CD4-positive, alpha-beta T cell treated with Interleukin-15 for 4 hours (primary cell): ENCODE measurements around the gene ZCWPW1.
"Not testable (repeated sequence)": the region's sequence is repeated elsewhere in the genome, so short reads cannot be mapped to it uniquely, and the experiment has no call there.

Experiments used
- DNase-seq: peaks from one replicate; pipeline ENCODE4 v3.0.0-alpha.2; 2020; ENCODE audit warnings: low spot score

The ZCWPW1 gene

DNA sequence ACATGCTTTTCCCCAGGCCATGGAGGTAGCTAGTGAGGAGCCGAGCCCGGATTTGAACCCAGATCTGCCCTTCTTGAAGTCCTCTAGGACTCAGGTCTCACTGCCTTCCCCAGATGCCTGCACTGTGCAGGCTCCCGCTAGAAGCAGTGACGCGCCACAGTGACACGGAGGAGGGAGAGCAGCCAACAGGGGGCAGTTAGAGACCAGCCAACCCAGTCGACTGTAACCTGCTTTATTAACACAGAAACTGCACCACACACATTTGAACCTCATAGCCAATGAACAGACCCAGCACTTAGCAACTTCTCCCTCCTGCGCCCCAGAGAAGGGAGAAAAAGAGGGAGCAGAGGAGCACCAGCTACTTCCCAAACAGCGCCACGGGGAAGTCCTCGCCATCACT, 27.8 kb downstream of the ZCWPW1 start:
- no peak for DNase-seq

DNA sequence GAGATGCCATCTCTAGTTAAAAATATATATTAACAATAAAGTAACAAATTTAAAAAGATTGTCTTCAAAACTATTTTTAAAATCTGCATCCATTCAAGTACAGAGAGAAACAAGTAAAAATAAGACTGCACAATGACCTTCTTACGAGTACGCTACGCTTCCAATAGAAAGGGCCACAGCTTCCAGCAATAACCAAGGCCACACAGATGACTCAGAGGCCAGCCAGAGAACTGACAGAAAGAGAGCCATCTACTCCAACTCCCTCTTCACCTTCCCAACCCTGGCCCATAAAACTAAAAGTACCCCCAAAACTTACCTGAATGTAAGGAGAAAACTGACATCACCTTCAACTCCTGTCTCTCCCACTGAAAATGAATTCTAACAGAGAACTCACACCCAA, 28.5 kb downstream of the ZCWPW1 start:
- DNase-seq, result no peak

DNA sequence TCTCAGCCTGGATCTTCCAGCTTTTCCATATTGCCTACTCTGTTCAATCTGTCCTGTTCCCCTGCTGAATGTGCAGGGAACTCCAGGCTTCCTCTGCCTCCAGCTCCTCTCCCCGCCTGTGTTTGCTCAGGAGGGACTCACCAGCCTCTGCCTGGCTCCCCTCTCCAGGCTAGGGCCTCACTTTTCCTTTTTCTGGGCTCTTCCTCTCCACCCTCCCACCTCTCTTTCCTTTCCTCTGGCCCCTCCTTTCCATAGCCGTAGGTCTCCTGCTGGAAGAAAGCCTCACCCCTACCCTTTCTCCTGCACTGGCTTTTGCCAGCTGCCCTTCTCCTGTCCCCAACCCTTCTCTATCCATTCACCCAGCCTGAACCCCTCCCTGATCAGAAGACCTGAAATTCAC, 30.3 kb downstream of the ZCWPW1 start:
- DNase-seq, result no peak

DNA sequence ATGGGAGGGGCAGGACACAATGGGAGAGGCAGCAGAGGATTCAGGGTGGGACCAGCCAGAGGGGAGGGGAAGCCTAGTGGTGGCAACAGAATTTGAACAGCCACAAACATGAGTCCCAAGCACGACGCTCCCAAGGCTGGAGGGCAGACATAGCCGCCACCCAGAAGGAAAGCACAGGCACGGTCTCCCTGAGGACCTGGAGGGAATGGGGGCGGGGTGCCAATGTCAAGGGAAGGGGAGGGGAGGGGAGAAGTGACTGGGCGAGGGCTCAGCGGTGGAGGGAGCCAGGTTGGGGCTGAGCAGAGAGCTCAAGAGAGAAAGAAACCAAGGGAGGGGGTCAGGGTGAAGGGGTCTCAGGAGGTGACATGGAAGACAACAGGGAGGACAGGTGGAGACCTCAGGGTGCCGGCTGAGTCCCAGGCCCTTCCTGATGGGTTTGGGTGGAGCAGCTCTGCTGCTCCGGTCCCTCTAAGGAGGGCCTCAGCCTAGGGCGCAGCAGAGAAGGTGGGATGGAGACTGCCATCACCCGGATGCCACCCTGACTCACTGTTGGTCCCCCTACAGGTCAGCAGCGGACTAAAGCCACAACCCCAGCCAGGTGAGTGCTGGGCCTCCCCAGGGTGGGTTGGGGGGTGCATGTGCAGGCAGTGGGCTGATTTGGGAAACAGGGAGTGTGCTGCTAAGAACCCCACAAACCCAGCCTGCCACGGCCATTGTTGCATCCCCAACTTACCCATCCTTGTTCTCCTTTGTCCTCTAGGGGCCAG, 31.0 kb downstream of the ZCWPW1 start:
- no peak for DNase-seq

DNA sequence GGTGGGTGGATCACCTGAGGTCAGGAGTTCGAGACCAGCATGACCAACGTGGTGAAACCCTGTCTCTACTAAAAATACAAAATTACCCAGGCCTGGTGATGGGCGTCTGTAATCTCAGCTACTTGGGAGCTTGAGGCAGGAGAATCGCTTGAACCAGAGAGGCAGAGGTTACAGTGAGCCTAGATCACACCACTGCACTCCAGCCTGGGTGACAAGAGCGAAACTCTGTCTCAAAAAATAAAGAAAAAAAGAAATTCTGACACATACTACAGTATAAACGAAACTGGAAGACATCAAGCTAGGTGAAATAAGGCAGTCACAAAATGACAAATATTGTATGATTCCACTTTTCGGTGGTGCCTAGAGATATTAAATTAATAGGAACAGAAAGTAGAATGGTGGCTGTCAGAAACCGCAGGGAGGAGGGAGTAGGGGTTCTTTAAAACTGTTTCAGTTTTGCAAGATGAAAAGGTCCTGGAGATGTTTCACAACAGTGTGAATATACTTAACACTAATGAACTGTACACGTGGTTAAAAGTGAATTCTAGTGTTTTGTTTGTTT, 32.0 kb downstream of the ZCWPW1 start:
- peak; percentile 53 for DNase-seq

DNA sequence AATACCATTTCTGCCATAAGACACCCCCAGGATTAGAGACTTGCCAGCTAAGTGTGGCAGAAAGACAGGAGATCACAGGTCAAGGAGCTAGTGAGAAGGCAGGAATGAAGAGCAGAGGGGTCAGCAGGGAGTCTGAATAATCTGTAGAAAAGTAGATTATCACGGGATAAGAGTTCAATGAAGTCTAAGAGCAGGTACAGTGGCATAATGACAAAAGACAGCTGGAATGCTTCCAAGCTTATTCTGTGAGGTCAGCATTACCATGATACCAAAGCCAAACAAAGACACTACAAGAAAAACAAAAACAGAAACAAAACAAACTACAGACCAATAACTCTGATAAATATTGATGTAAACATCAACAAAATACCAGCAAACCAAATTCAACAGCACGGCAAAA, 34.4 kb downstream of the ZCWPW1 start:
- DNase-seq, result no peak

DNA sequence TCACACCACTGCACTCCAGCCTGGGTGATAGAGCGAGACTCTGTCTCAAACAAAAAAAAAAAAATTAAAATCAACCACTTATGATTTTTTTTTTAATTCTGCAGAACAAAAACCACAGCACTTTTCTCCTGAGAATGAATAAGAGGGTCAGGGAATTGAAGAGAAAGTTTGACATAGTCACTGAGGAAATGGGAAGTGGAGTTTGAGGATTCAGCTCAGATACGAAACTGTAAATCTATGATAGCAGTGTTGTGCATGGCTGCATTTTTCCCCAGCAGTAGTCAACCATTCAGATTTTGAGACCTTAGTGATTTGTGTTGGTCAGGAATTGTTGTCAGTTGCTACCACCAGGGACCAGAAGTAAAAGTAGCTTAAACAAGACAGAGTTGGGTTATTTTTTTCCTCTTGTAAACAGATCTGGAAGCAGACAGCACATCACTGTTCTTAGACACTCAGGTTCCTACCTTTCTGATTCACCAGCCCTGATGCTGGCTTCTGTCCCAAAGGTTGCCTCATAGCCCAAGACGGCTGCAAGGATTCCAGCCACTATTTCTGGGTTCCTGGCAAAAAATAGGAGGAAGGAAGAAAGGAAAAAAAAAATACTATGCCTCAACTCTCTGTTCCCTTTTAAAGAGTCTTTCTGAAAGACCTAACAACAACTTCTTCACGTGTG, 35.1 kb downstream of the ZCWPW1 start:
- DNase-seq, result no peak

DNA sequence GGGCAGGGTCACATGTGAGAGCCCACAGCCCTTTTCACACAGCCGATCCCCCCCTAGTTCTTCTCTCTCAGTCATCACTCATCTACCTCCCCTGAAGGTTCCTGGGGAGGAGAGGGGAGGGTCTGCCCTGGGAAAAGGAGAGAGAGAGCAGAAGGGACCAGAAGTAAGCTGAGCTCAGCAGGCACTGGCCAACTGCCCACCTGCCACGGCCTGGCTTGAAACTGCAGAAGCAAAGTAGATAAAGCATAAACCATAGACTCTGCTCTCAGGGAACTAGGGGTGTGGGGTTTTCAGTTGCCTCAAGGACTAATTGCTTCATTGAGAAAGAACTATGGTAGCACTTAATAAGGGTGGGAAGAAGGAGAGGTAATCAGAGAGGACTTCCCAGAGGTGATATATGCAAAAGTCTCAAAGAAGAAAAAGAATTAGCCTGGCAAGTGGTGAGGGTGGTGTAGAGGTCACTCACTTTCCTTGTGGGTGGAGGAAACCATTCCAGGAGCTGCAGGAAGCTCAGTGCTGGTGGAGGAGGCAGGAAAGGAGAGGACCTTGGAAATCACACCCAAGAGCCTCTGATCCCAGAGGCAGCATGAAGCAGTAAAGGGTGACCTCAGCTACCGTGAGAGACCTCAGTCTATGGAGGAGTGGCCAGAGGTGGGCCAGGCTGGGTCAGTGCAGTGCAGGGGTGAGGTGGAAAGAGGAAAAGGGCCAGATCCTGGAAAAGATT, 38.1 kb downstream of the ZCWPW1 start:
- DNase-seq, result no peak

DNA sequence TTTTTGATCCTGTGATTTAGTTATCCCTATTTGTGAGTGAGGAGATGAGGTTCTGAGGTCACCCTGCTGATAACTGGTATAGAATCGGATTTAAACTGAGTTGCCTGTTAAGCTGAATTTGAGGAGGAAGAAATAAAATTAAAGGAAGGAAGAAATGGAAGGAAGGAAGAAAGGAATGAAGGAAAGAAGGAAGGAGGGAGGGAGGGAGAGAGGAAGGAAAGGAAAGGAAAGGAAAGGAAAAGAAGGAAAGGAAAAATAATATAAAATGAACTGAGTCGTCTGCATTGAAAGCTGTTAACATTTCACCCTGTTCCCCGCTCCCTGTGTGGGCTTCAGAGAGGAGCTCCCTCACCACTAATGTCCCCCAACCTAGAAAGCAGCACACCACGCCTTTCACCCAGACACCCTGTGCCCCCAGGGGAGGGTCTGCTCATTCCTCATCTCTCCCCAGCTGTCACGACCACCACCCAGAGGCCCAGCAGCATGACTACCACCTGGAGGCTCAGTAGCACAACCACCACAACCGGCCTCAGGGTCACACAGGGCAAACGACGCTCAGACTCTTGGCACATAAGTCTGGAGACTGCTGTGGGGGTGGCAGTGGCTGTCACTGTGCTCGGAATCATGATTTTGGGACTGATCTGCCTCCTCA, 38.9 kb downstream of the ZCWPW1 start:
- DNase-seq, result no peak

DNA sequence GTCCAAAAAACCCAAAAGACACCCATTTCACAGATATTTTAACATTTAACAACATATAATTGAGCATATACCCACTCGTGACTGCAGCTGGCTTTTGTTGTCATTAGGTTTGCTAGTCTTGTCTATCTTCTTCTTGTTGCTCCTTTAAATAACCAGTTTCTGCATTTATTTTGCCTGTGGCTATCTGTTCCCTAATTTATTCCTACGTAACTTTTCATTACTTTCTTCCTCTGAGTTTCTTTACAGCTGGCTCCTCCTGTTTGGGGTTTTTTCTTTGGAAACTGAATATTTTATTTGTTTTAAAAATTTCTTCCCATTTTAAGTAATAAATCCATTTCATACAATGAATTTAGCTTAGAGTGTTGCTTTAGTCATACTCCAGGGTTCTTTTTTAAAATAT, 40.8 kb downstream of the ZCWPW1 start:
- DNase-seq, result no peak

DNA sequence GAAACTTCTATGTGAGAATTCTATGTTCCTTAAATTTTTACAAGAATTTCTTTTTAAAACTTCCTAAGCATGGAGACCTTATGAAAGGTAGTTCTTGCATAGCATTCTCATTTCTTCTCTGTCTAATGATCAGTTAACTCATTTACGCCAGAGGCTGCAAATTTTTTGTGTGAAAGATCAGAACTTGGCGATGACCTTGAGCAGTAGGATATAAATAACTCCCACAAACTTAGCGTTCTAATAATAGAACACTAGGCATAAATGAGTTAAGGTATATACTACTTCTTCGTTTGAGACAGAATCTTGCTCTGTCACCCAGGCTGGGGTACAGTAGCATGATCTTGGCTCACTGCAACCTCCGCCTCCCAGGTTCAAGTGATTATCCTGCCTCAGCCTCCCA, 41.6 kb downstream of the ZCWPW1 start:
- DNase-seq, result no peak

DNA sequence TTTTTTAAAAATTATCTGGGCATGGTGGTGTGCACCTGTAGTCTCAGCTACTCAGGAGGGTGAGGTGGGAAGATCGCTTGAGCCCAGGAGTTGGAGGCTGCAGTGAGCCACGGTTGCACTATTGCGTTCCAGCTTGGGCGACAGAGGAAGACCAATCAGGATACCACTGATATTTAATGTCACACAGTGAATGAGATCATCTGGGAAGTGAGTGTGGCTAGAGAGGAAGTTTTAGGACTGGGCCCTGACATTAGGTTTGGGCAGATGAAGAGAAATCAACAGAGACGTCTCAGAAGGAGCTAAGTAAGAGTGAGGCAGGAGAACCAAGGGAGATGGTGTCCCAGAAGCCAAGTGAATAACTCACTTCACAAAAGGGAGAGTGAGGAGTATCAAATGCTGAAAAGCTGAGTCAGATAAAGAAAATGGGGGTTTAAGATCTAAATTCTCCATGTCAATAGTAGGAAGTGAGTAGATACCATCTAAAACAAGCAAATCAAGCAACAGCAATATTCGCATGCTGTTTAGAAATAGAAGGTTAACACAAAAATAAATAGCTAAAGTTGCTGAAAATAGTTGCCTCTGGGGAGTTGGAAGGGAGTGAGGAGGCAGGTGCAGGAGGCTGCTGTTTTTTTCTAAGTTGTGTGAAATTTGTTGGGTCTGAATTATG, 43.7 kb downstream of the ZCWPW1 start:
- no peak for DNase-seq

DNA sequence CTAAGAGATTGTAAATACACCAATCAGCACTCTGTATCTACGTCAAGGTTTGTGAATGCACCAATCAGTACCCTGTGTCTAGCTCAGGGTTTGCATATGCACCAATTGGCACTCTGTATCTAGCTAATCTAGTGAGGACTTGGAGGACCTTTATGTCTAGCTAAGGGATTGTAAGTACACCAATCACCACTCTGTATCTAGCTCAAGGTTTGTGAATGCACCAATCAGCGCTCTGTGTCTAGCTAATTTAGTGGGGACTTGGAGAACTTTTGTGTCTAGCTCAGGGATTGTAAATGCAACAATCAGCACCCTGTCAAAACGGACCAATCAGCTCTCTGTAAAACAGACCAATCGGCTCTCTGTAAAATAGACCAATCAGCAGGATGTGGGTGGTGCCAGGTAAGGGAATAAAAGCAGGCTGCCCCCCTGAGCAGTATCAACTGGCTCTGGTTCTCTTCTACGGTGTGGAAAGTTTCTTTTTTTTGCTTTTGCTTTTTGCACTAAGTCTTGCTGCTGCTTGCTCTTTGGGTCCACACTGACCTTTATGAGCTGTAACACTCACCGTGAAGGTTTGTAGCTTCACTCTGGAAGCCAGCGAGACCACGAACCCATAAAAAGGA, 46.2 kb downstream of the ZCWPW1 start:
- not testable (repeated sequence) for DNase-seq

DNA sequence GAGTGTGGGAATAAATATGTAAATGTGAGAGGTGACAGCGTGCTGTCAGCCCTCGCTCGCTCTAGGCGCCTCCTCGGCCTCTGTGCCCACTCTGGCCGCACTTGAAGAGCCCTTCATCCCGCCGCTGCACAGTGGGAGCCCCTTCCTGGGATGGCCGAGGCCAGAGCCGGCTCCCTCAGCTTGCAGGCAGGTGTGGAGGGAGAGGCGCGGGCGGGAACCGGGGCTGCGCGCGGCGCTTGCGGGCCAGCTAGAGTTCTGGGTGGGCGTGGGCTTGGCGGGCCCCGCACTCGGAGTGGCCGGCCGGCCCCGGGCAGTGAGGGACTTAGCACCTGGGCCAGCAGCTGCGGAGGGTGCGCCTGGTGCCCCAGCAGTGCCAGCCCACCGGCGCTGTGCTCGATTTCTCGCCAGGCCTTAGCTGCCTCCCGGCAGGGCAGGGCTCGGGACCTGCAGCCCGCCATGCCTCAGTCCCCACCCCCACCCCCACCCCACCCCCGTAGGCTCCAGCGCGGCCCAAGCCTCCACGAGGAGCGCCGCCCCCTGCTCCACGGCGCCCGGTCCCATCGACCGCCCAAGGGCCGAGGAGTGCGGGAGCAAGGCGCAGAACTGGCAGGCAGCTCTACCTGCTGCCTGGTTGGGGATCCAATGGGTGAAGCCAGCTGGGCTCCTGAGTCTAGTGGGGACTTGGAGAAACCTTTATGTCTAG, 46.8 kb downstream of the ZCWPW1 start:
- not testable (repeated sequence) for DNase-seq

DNA sequence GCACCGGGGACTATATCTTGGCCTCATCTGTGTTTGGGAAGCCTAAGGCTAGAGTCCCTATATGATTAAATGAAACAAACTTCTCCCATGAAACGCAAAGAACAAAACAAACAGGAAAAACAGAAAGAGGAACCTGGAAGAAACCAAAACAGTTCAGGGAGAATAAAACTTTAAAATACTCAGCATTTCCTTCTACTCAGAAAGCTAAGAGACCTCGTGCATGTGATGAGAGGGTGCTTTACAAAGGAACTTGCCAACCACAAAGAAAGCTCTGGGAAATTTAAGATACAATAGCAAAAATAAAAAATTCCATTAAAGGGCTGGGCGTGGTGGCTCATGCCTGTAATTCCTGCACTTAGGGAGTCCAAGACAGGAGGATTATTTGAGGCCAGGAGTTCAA, 48.3 kb downstream of the ZCWPW1 start:
- no peak for DNase-seq

DNA sequence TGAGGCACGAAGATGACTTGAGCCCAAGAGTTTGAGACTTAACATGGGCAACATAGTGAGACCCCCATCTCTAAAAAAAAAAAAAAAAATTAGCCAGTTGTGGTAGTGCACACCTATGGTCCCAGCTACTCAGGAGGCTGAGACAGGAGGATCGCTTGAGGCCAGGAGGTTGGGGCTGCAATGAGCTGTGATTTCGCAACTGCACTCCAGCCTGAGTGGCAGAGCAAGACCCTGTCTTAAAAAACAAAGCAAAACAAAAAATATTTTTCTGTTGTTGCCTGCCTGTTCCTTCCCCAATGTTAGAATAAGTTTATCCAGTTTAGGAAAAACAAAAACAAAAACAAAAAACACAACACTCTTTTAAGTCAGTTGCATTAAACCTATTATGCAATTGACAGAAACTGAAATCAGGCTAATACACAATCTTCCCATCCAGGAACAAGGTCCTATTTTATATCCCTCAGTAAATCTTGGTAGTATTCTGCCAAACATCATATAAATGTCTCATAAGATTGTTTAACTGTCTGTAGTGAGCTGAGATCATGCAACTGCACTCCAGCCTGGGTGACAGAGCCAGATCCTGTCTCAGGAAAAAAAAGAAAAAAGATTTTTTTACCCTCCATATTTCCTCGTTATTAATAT, 50.3 kb downstream of the ZCWPW1 start:
- no peak for DNase-seq

DNA sequence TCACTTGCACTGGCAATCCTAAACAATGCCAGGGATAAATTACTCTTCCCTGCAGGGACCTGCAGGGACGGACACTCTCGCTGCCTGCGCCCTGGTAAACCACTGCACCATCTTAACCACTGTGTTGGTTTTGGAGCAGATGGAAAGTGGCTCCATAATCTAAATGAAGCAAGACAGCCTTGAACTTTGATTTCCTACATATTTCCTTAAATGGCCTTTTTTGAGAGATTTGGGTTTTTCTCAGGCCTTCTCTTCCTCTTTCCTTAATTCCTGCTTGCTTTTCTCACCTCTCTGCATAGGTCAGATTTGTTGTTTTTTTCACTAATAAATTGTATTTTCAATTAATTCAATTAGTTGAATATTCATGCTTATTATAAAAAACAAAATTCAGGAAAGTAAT, 52.4 kb downstream of the ZCWPW1 start:
- DNase-seq, result no peak

DNA sequence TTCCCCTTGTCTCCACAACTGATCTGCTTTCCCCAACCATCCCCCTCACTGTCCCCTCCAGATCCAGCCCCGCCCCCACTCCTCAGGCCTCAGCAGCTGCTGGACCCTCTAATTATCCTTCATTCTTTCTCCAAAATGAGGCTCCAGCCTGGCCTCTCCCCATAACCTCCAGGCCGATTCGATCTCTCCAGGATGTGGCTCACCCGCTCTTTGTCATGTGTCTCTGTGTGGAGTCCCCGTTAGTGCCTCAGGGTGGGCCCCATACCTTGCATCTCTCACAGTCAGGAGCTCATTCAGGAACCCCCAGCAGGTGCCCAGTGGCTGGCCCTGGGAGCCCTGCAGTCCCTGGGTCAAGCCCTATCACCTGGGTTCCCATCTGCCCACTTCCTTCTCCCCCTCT, 53.9 kb downstream of the ZCWPW1 start:
- DNase-seq, result no peak

DNA sequence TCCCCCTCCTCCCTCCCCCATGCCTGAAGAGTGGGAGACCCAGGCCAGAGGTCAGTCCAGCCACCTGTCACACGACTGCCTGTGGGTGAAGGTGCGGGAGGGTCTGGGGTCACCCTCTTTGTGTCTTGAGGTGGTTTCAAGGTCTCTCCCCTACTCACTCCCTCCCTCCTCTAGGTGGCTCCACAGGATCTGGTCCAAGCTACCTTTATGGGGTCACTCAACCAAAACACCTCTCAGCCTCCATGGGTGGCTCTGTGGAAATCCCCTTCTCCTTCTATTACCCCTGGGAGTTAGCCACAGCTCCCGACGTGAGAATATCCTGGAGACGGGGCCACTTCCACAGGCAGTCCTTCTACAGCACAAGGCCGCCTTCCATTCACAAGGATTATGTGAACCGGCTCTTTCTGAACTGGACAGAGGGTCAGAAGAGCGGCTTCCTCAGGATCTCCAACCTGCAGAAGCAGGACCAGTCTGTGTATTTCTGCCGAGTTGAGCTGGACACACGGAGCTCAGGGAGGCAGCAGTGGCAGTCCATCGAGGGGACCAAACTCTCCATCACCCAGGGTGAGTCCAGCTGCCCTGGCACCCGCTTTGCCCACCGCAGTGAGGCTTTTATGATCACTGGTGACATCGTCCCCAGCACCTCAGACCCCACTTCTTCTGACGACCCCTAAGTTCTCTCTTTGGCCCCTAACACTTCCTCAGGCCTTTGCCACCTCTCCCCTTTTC, 54.5 kb downstream of the ZCWPW1 start:
- not testable (repeated sequence) for DNase-seq
